Kidney glomerular epithelial cell (primary cell): ENCODE results near the gene TMEM217.
A peak's percentile ranks its signal among the peaks of the same experiment; 100 is the strongest.
"Not testable (repeated sequence)": the region's sequence is repeated elsewhere in the genome, so short reads cannot be mapped to it uniquely, and the experiment has no call there.

Experiments used
- DNase-seq: peaks from one replicate; lab custom pipeline; 2025; lab: John Stamatoyannopoulos, UW

The TMEM217 gene

GRCh38 chr6:37218061-37218460 lies 39.9 kb downstream of the TMEM217 start:
- DNase-seq, result no peak

- DNase-seq, result no peak
Measured at GRCh38 chr6:37212268-37212667, 45.7 kb downstream of the TMEM217 start.

GRCh38 chr6:37210313-37210968 lies 47.5 kb downstream of the TMEM217 start:
- DNase-seq, result peak; percentile 71

GRCh38 chr6:37209461-37210205 lies 48.3 kb downstream of the TMEM217 start:
- no peak for DNase-seq

GRCh38 chr6:37208793-37209192 lies 49.2 kb downstream of the TMEM217 start:
- no peak for DNase-seq

- peak; percentile 79 for DNase-seq
Measured at GRCh38 chr6:37207903-37208456, 50.0 kb downstream of the TMEM217 start.

GRCh38 chr6:37206622-37207021 lies 51.3 kb downstream of the TMEM217 start:
- no peak for DNase-seq

GRCh38 chr6:37205997-37206340 lies 52.0 kb downstream of the TMEM217 start:
- no peak for DNase-seq

- DNase-seq, result no peak
Measured at GRCh38 chr6:37205175-37205996, 52.6 kb downstream of the TMEM217 start.

GRCh38 chr6:37204014-37204751 lies 53.8 kb downstream of the TMEM217 start:
- DNase-seq, result peak; percentile 24

GRCh38 chr6:37202788-37203491 lies 55.0 kb downstream of the TMEM217 start:
- DNase-seq, result no peak

GRCh38 chr6:37201726-37202125 lies 56.2 kb downstream of the TMEM217 start:
- no peak for DNase-seq

GRCh38 chr6:37200085-37200484 lies 57.9 kb downstream of the TMEM217 start:
- DNase-seq, result no peak

- DNase-seq, result not testable (repeated sequence)
Measured at GRCh38 chr6:37196451-37196850, 61.5 kb downstream of the TMEM217 start.

GRCh38 chr6:37194886-37195285 lies 63.1 kb downstream of the TMEM217 start:
- DNase-seq, result not testable (repeated sequence)

GRCh38 chr6:37192666-37193065 lies 65.3 kb downstream of the TMEM217 start:
- DNase-seq, result no peak

GRCh38 chr6:37190159-37190535 lies 67.8 kb downstream of the TMEM217 start:
- DNase-seq, result no peak

GRCh38 chr6:37188962-37189510 lies 68.9 kb downstream of the TMEM217 start:
- no peak for DNase-seq

GRCh38 chr6:37187321-37188022 lies 70.5 kb downstream of the TMEM217 start:
- DNase-seq, result no peak
